MCF 10A (cell line): Measurements from ENCODE around the gene ATP6V1E1. TPM values are rescaled to one million over a fixed set of nuclear protein-coding genes. Genes with fewer than 3 reads are reported as not detected.

Source experiments
- BruUV-seq: library from RNA; stranded (reverse); fragments of 400-500 nt; replicated peaks from 2 replicates; lab custom pipeline; 2021; lab: Mats Ljungman, UMichigan
- CTCF ChIA-PET: fragments of 300-600 bp; sonication (Branson Sonifier 250); formaldehyde crosslinking; extraction: SDS; loops from one replicate; lab custom pipeline; 2021; ENCODE audit warnings: antibody characterized with exemption, inconsistent platforms; lab: Yijun Ruan, JAX
- POLR2A ChIA-PET: fragments of 300-600, 350-650 bp; sonication (Branson Sonifier 250); formaldehyde crosslinking; extraction: SDS; loops from one replicate; lab custom pipeline; 2020; ENCODE audit warnings: antibody characterized with exemption, inconsistent platforms; lab: Yijun Ruan, JAX
- DNase-seq: peaks from one replicate; pipeline ENCODE4 v3.0.0-alpha.2; 2018; ENCODE audit not compliant: unreplicated experiment
- H3K27ac Mint-ChIP-seq: one replicate; pipeline ENCODE4 v1.8.0; 2022; ENCODE audit warnings: mild to moderate bottlenecking, low read depth, mixed read lengths; ENCODE audit not compliant: unreplicated experiment
- H3K27me3 Mint-ChIP-seq: one replicate; pipeline ENCODE4 v1.8.0; 2022; ENCODE audit warnings: mixed read lengths; ENCODE audit not compliant: insufficient read depth, unreplicated experiment
- H3K36me3 Mint-ChIP-seq: one replicate; pipeline ENCODE4 v1.8.0; 2022; ENCODE audit warnings: mild to moderate bottlenecking, moderate library complexity, mixed read lengths; ENCODE audit not compliant: insufficient read depth, unreplicated experiment
- H3K4me1 Mint-ChIP-seq: one replicate; pipeline ENCODE4 v1.8.0; 2022; ENCODE audit warnings: mixed read lengths; ENCODE audit not compliant: insufficient read depth, unreplicated experiment
- H3K4me3 Mint-ChIP-seq: one replicate; pipeline ENCODE4 v1.8.0; 2022; ENCODE audit warnings: mild to moderate bottlenecking, moderate library complexity, mixed read lengths; ENCODE audit not compliant: unreplicated experiment
- H3K9me3 Mint-ChIP-seq: one replicate; pipeline ENCODE4 v1.8.0; 2022; ENCODE audit warnings: mixed read lengths; ENCODE audit not compliant: unreplicated experiment
- intact Hi-C: fragments of 100-400 bp; cut with micrococcal nuclease; formaldehyde crosslinking; loops from 2 replicates; pipeline ENCODE4 v1.14.1; 2022
- total RNA-seq: library from RNA; stranded (reverse); gene quantifications from 2 replicates; pipeline ENCODE4 v1.2.3, GENCODE V29; 2022
- TF ChIP-seq, protein P1 (sequence below): fragments of 200-600 bp; IDR thresholded peaks from one replicate; pipeline ENCODE4 v1.8.0; 2022; ENCODE audit warnings: antibody characterized with exemption, mild to moderate bottlenecking; ENCODE audit not compliant: unreplicated experiment

Gene ATP6V1E1
- total RNA-seq, 1 experiment from 2014 or later, result 86.4 TPM

DNA sequence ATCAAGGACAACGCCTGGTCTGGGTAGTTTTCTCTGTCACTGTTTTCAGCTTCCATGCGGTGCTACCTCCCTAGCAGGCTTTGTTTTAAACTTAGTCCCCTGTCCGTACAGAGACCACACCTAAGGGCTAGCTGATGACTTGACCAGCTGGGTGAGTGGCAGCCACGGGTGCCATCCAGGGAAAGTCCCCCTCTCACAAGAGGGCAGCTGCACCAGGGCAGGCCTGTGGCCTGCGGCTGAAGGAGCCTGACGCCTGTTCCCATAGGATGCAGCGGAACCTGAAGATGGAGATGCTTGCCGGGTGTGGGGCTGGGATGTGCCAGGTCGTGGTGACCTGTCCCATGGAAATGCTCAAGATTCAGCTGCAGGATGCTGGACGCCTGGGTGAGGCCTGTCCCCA is 45.4 kb downstream of the ATP6V1E1 start:
- no peak for DNase-seq
- Mint-ChIP-seq H3K27me3 (no peaks in the 10 kb centered on the region), H3K36me3 (peaks cover 4% of the 10 kb centered on the region), H3K9me3 (no peaks in the 10 kb centered on the region), H3K4me1 (no peaks in the 10 kb centered on the region), H3K27ac (no peak overlapping the region), H3K4me3 (no peak overlapping the region)
- BruUV-seq, result no TSS peak
- ChIA-PET POLR2A (interaction anchor here (1.1 kb wide), 1 partner anchor 109 kb away, joined by 3 read pairs; no protein-coding TSS in a partner anchor), CTCF (interaction anchor here (2.8 kb wide), 1 partner anchor 25 kb away, joined by 14 read pairs; no protein-coding TSS in a partner anchor)
- intact Hi-C loops, result no loop called here
- TF ChIP-seq, protein P1, sequence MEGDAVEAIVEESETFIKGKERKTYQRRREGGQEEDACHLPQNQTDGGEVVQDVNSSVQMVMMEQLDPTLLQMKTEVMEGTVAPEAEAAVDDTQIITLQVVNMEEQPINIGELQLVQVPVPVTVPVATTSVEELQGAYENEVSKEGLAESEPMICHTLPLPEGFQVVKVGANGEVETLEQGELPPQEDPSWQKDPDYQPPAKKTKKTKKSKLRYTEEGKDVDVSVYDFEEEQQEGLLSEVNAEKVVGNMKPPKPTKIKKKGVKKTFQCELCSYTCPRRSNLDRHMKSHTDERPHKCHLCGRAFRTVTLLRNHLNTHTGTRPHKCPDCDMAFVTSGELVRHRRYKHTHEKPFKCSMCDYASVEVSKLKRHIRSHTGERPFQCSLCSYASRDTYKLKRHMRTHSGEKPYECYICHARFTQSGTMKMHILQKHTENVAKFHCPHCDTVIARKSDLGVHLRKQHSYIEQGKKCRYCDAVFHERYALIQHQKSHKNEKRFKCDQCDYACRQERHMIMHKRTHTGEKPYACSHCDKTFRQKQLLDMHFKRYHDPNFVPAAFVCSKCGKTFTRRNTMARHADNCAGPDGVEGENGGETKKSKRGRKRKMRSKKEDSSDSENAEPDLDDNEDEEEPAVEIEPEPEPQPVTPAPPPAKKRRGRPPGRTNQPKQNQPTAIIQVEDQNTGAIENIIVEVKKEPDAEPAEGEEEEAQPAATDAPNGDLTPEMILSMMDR, result no peak

DNA sequence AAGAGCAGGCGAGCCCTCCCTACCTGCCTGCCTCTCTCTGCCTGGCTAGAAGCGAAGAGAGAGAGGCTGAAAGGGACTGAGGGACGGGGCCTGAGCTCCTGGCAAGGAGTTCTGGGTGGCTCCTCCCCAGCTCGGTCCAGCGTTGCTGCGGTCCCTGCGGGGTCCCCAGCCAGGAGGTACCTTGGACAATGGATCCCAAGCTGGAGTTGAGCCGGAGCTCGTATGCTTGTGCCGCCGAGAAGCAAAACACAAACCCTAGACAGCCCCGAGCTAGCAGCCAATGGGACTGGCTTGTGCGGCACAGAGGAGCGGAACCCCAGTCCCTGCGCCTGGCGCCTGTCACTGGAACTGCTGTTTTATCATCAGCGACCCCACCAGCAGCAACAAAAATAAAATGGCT is 46.9 kb downstream of the ATP6V1E1 start:
- no peaks in the 10 kb centered on the region for H3K27me3 Mint-ChIP-seq
- H3K36me3 Mint-ChIP-seq, result no peaks in the 10 kb centered on the region
- no peak for DNase-seq
- TF ChIP-seq, protein P1, result no peak
- intact Hi-C loops, result no loop called here
- no peaks in the 10 kb centered on the region for H3K9me3 Mint-ChIP-seq
- no peak overlapping the region for H3K4me3 Mint-ChIP-seq
- ChIA-PET CTCF (no interaction called here), POLR2A (interaction anchor here (1.0 kb wide), 1 partner anchor 11 kb away, joined by 3 read pairs; no protein-coding TSS in a partner anchor)
- no peak overlapping the region for H3K27ac Mint-ChIP-seq
- H3K4me1 Mint-ChIP-seq, result no peaks in the 10 kb centered on the region
- no TSS peak for BruUV-seq

DNA sequence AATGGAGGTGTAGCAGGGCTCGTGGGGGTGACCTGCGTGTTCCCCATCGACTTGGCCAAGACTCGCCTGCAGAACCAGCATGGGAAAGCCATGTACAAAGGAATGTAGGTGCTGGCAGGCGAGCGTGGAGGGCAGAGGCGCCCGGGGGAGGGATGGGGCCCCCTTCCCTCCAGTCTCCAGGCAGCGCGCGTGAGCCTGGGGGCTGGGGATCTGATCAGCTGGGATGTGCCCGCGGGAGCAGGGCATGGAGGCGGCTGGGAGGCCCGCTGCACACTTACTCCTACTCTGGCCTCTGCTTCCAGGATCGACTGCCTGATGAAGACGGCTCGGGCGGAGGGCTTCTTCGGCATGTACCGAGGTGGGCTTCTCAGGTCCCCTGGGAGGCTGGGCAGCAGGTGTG is 47.5 kb downstream of the ATP6V1E1 start:
- no peaks in the 10 kb centered on the region for H3K9me3 Mint-ChIP-seq
- H3K27me3 Mint-ChIP-seq, result no peaks in the 10 kb centered on the region
- no peak for DNase-seq

DNA sequence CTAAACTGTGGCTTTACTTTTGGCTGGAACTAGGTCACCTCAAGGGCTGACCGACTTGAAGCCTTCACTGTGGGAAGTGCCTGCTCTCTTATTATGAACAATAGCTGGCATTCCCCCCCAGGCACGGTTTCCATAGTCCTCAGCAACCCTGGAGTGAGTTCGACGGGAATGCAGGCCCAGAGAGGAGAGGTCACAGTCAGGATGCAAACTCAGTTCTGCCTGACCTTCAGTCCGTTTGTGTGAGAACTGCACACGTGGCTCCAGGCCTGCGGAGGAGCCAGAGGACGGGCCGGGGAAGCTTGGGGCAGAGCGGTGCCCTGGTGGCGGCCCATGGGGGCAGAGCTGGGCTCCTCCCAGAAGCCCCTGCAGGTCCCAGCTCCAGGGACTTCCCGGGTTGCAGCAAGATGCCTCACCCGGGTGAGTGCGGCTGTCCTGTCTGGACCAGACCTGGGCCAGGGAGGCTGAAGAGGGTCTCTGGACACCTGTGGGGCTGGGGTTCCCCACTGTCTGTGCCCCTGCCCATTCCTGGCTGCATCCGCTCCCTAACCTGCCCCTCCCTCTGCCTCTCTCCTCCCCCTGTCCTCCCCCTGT is 48.0 kb downstream of the ATP6V1E1 start:
- no peak overlapping the region for H3K4me3 Mint-ChIP-seq
- H3K27me3 Mint-ChIP-seq, result no peaks in the 10 kb centered on the region
- H3K36me3 Mint-ChIP-seq, result no peaks in the 10 kb centered on the region
- no peaks in the 10 kb centered on the region for H3K9me3 Mint-ChIP-seq
- no peak overlapping the region for H3K27ac Mint-ChIP-seq
- no TSS peak for BruUV-seq
- ChIA-PET POLR2A (interaction anchor here (0.9 to 1.5 kb wide), 2 partner anchors 9 to 48 kb away, joined by 3 to 5 read pairs; partner anchors contain the start of gene ATP6V1E1), CTCF (no interaction called here)
- TF ChIP-seq, protein P1, result no peak
- DNase-seq, result no peak
- H3K4me1 Mint-ChIP-seq, result peaks cover 10% of the 10 kb centered on the region
- intact Hi-C loops, result no loop called here

More for the DNA sequence above, 47.5 kb downstream of the ATP6V1E1 start:
- Mint-ChIP-seq H3K27ac (no peak overlapping the region), H3K4me1 (peaks cover 5% of the 10 kb centered on the region), H3K4me3 (no peak overlapping the region), H3K36me3 (no peaks in the 10 kb centered on the region)
- no TSS peak for BruUV-seq
- POLR2A ChIA-PET, result interaction anchor here (1.0 kb wide), 1 partner anchor 12 kb away, joined by 3 read pairs; no protein-coding TSS in a partner anchor
- TF ChIP-seq, protein P1, result no peak
- CTCF ChIA-PET, result no interaction called here
- intact Hi-C loops, result no loop called here
